ENCODE data around the gene TFAP2C.

- TF ChIP-seq EZH2phosphoT487 (IDR thresholded peaks at IDR 0.05; ENCODE audit: insufficient read depth, low read depth) (no peak), EZH2 (IDR thresholded peaks at IDR 0.05; ENCODE audit: insufficient read depth, poor library complexity, severe bottlenecking) (no peak)
Observed at GRCh38 chr20:56592817-56593216, 36.3 kb upstream of the TFAP2C start.

Measured in GM23248 (cell line).